Endodermal cell (in vitro differentiated cells): Measurements from ENCODE around the gene ADK. TPM values are rescaled to one million over a fixed set of nuclear protein-coding genes. Genes with fewer than 3 reads are reported as not detected.

Source experiments
- DNase-seq: peaks from one replicate; pipeline ENCODE4 v3.0.0-alpha.2; 2017
- H3K27ac ChIP-seq: 2 replicates; pipeline ENCODE4 v1.5.1; 2013; ENCODE audit warnings: mild to moderate bottlenecking, low read depth, low read length, moderate library complexity
- H3K27me3 ChIP-seq: 2 replicates; pipeline ENCODE4 v1.6.1; 2013; ENCODE audit warnings: mild to moderate bottlenecking, low read length, moderate library complexity; ENCODE audit not compliant: insufficient read depth, control insufficient read depth, poor library complexity, severe bottlenecking
- H3K36me3 ChIP-seq: 2 replicates; pipeline ENCODE4 v1.7.0; 2013; ENCODE audit warnings: mild to moderate bottlenecking, low read length, moderate library complexity; ENCODE audit not compliant: control insufficient read depth, insufficient read depth
- H3K4me1 ChIP-seq: one replicate; pipeline ENCODE4 v1.7.0; 2013; ENCODE audit warnings: low read length; ENCODE audit not compliant: control insufficient read depth, insufficient read depth
- H3K4me3 ChIP-seq: 2 replicates; pipeline ENCODE4 v1.5.1; 2013; ENCODE audit warnings: mild to moderate bottlenecking, low read length, moderate library complexity
- H3K9ac ChIP-seq: 2 replicates; pipeline ENCODE4 v1.6.1; 2013; ENCODE audit warnings: mild to moderate bottlenecking, low read length, moderate library complexity; ENCODE audit not compliant: poor library complexity, severe bottlenecking; ENCODE audit errors: extremely low read depth
- H3K9me3 ChIP-seq: 2 replicates; pipeline ENCODE4 v1.6.1; 2013; ENCODE audit warnings: mild to moderate bottlenecking, low read length, moderate library complexity; ENCODE audit not compliant: control insufficient read depth
- H3K27ac Mint-ChIP-seq: 2 replicates; pipeline ENCODE4 v1.8.0; 2020; ENCODE audit warnings: mixed read lengths
- H3K27me3 Mint-ChIP-seq: 2 replicates; pipeline ENCODE4 v1.8.0; 2021; ENCODE audit warnings: mild to moderate bottlenecking, mixed read lengths; ENCODE audit not compliant: insufficient read depth
- H3K36me3 Mint-ChIP-seq: 2 replicates; pipeline ENCODE4 v1.8.0; 2020; ENCODE audit warnings: low read depth, mixed read lengths
- H3K4me1 Mint-ChIP-seq: 2 replicates; pipeline ENCODE4 v1.8.0; 2020; ENCODE audit warnings: mixed read lengths
- H3K4me3 Mint-ChIP-seq: 2 replicates; pipeline ENCODE4 v1.8.0; 2020; ENCODE audit warnings: mild to moderate bottlenecking, moderate library complexity, mixed read lengths
- H3K9me3 Mint-ChIP-seq: 2 replicates; pipeline ENCODE4 v1.8.0; 2020; ENCODE audit warnings: mild to moderate bottlenecking, mixed read lengths
- CTCF ChIP-seq: fragments of 200-600 bp; sonication (generic); conservative IDR thresholded peaks from 2 replicates; pipeline ENCODE4 v1.5.0; 2021; ENCODE audit warnings: antibody characterized with exemption, mild to moderate bottlenecking
- WGBS, 2 experiments: methylation state at CpG; one replicate each; pipeline versions ENCODE4 v1.1.5 to v1.1.7; 2013; ENCODE audit warnings: missing lambda C conversion rate in 2 of 2, mixed read lengths in 1 of 2; ENCODE audit not compliant: insufficient coverage in 1 of 2, insufficient read length in 1 of 2; 5-methylcytosine and 5-hydroxymethylcytosine counted together
- total RNA-seq, 2 donors: library from RNA; stranded (reverse); fragmentation: NEBNext Ultra II Directional in 1 of 2; extraction: Animal tissue kit (Norgen Biotek cat#: 25700) in 1 of 2; gene quantifications; 2 replicates in 1 of 2; 3 replicates in 1 of 2; pipeline ENCODE4 v1.2.1, GENCODE V29; 2021

The ADK gene
- total RNA-seq, 2 donors from 2014 or later: 23.6 to 36.7 TPM

- 93% methylated on average over 2 of the region's 2 CpGs; no CpG with 5 or more reads in 1 of the 2 experiments for WGBS, 2 experiments
- Histone ChIP-seq H3K4me1 (no peaks in the 10 kb centered on the region), H3K36me3 (no peaks in the 10 kb centered on the region), H3K27ac (no peak overlapping the region), H3K4me3 (no peak overlapping the region), H3K27me3 (no peaks in the 10 kb centered on the region), H3K9me3 (no peaks in the 10 kb centered on the region), H3K9ac (no peak overlapping the region)
- Mint-ChIP-seq H3K27ac (no peak overlapping the region), H3K27me3 (no peaks in the 10 kb centered on the region), H3K9me3 (peaks cover 8% of the 10 kb centered on the region), H3K4me1 (no peaks in the 10 kb centered on the region), H3K36me3 (peaks cover 14% of the 10 kb centered on the region), H3K4me3 (no peak overlapping the region)
- TF ChIP-seq CTCF: no peak
- DNase-seq: no peak
Measured at GRCh38 chr10:74600170-74600569, 449.1 kb downstream of the ADK start.

- Histone ChIP-seq H3K9me3 (no peaks in the 10 kb centered on the region), H3K9ac (no peak overlapping the region), H3K4me1 (no peaks in the 10 kb centered on the region), H3K27me3 (no peaks in the 10 kb centered on the region), H3K36me3 (no peaks in the 10 kb centered on the region), H3K4me3 (no peak overlapping the region), H3K27ac (no peak overlapping the region)
- no peak for TF ChIP-seq CTCF
- Mint-ChIP-seq H3K4me3 (no peak overlapping the region), H3K4me1 (no peaks in the 10 kb centered on the region), H3K36me3 (peaks cover 14% of the 10 kb centered on the region), H3K9me3 (peaks cover 8% of the 10 kb centered on the region), H3K27ac (no peak overlapping the region), H3K27me3 (no peaks in the 10 kb centered on the region)
- DNase-seq: no peak
- 83 to 89% methylated on average over 2 of the region's 2 CpGs for WGBS, 2 experiments
Measured at GRCh38 chr10:74602576-74602975, 451.6 kb downstream of the ADK start.

GRCh38 chr10:74610299-74610698 is 459.3 kb downstream of the ADK start:
- Histone ChIP-seq H3K4me3 (no peak overlapping the region), H3K27ac (no peak overlapping the region), H3K36me3 (no peaks in the 10 kb centered on the region), H3K4me1 (no peaks in the 10 kb centered on the region), H3K9ac (no peak overlapping the region), H3K9me3 (no peaks in the 10 kb centered on the region), H3K27me3 (no peaks in the 10 kb centered on the region)
- Mint-ChIP-seq H3K27me3 (no peaks in the 10 kb centered on the region), H3K9me3 (no peaks in the 10 kb centered on the region), H3K4me3 (no peak overlapping the region), H3K4me1 (peaks cover 2% of the 10 kb centered on the region), H3K27ac (no peak overlapping the region), H3K36me3 (peaks cover 5% of the 10 kb centered on the region)
- DNase-seq: no peak
- no peak for TF ChIP-seq CTCF
